Lung (tissue), 12 donors: ENCODE data around the gene GABRG3. TPM values are rescaled to one million over a fixed set of nuclear protein-coding genes. Genes with fewer than 3 reads are reported as not detected.

Experiments
- ATAC-seq: fragments of 200-7000 bp; cut with Tn5 transposase; one replicate; pipeline ENCODE4 v1.9.1; 2020; ENCODE audit warnings: moderate number of reproducible peaks; ENCODE audit not compliant: insufficient read depth, low FRiP score
- DNase-seq, 3 donors: peaks; one replicate each; pipeline ENCODE4 v3.0.0-alpha.2; 2013 to 2017
- H3K27ac ChIP-seq, 2 donors: one replicate each; pipeline ENCODE4 v1.5.1; 2013; ENCODE audit warnings: mild to moderate bottlenecking in 2 of 2, moderate library complexity in 2 of 2, control low read depth in 1 of 2, inconsistent platforms in 1 of 2, low read depth in 1 of 2, low read length in 1 of 2
- H3K27me3 ChIP-seq, 3 donors: one replicate each; pipeline ENCODE4 v1.5.1; 2013; ENCODE audit warnings: low read length in 2 of 3; ENCODE audit not compliant: control insufficient read depth in 3 of 3, insufficient read depth in 3 of 3
- H3K36me3 ChIP-seq, 4 donors: one replicate each; pipeline ENCODE4 v1.5.1; 2013; ENCODE audit warnings: low read length in 4 of 4, mild to moderate bottlenecking in 1 of 4, moderate library complexity in 1 of 4; ENCODE audit not compliant: control insufficient read depth in 4 of 4, insufficient read depth in 4 of 4
- H3K4me1 ChIP-seq, 5 donors: one replicate each; pipeline ENCODE4 v1.5.1; 2013; ENCODE audit warnings: low read length in 5 of 5, mild to moderate bottlenecking in 2 of 5, moderate library complexity in 1 of 5; ENCODE audit not compliant: control insufficient read depth in 5 of 5, insufficient read depth in 5 of 5
- H3K4me3 ChIP-seq: one replicate; pipeline ENCODE4 v1.5.1; 2013; ENCODE audit warnings: mild to moderate bottlenecking, control low read depth, moderate library complexity
- H3K9ac ChIP-seq, 2 donors: one replicate each; pipeline ENCODE4 v1.5.1; 2013; ENCODE audit warnings: low read length in 2 of 2, control low read depth in 1 of 2; ENCODE audit not compliant: insufficient read depth in 1 of 2
- H3K9me3 ChIP-seq, 4 donors: one replicate each; pipeline ENCODE4 v1.5.1; 2013; ENCODE audit warnings: low read length in 3 of 4, mild to moderate bottlenecking in 1 of 4, moderate library complexity in 1 of 4; ENCODE audit not compliant: control insufficient read depth in 4 of 4, insufficient read depth in 3 of 4
- CTCF ChIP-seq: IDR thresholded peaks from 2 replicates; pipeline ENCODE4 v1.5.1; 2012; ENCODE audit warnings: mild to moderate bottlenecking; ENCODE audit errors: control extremely low read depth, extremely low read depth
- WGBS, 2 donors: extraction: QIAGEN DNeasy Blood & Tissue Kit; methylation state at CpG; one replicate each; pipeline ENCODE4 v1.1.7; 2013; 5-methylcytosine and 5-hydroxymethylcytosine counted together
- polyA plus RNA-seq, 2 donors: library from polyadenylated mRNA; stranded (reverse); fragments of 200-250 nt; gene quantifications; one replicate each; pipeline ENCODE4 v1.2.1, GENCODE V29; 2013
- total RNA-seq, 2 donors: library from RNA; depleted of rRNA in 1 of 2; stranded (reverse); fragments of >200 nt in 1 of 2; gene quantifications; one replicate each; pipeline ENCODE4 v1.2.1, GENCODE V29; 2014 to 2021
- donor health status: control.
- donor health status: control.
- donor health status: Bipolar disorder and iron deficiency.
- donor health status: healthy.
- donor health status: DM: yes; HTN: yes; CAD: no.

GABRG3 gene
- total and polyA plus RNA-seq, 4 donors: 16.9 TPM; not detected in 3

- H3K9me3 ChIP-seq: peaks cover 0 to 6% (median 3%) of the 10 kb centered on the region in 4 donors
- ATAC-seq (no peak), DNase-seq (peak in 1 of 3 donors; percentile 34)
- H3K4me3 ChIP-seq: no peak overlapping the region
- no peaks in the 10 kb centered on the region for H3K27me3 ChIP-seq
- no peak overlapping the region for H3K27ac ChIP-seq
- TF ChIP-seq CTCF: no peak
- H3K9ac ChIP-seq: no peak overlapping the region
- 46 to 50% methylated on average over 2 of the region's 2 CpGs for WGBS, 2 donors
- peaks cover 0 to 3% (median 0%) of the 10 kb centered on the region in 5 donors for H3K4me1 ChIP-seq
- peaks cover 0 to 2% (median 0%) of the 10 kb centered on the region in 4 donors for H3K36me3 ChIP-seq
Observed at GRCh38 chr15:27353856-27354255, 382.9 kb downstream of the GABRG3 start.

GRCh38 chr15:27358751-27359434 lies 387.9 kb downstream of the GABRG3 start:
- H3K27me3 ChIP-seq: no peaks in the 10 kb centered on the region

GRCh38 chr15:27359586-27359985 lies 388.6 kb downstream of the GABRG3 start:
- peak in 1 of 3 donors; percentile 24 for DNase-seq
- TF ChIP-seq CTCF: no peak
- ATAC-seq: no peak
- Histone ChIP-seq H3K36me3 (no peaks in the 10 kb centered on the region), H3K4me1 (peaks cover 0 to 16% (median 0%) of the 10 kb centered on the region in 5 donors), H3K4me3 (no peak overlapping the region), H3K27ac (no peak overlapping the region), H3K9ac (no peak overlapping the region), H3K9me3 (no peaks in the 10 kb centered on the region), H3K27me3 (no peaks in the 10 kb centered on the region)
- WGBS, 2 donors: 80 to 85% methylated on average over 7 of the region's 7 CpGs

More at GRCh38 chr15:27358751-27359434, 387.9 kb downstream of the GABRG3 start:
- DNase-seq (peak; percentile 47 to 66 (median 63)), ATAC-seq (no peak)
- Histone ChIP-seq H3K4me1 (peaks cover 0 to 16% (median 0%) of the 10 kb centered on the region in 5 donors), H3K27ac (no peak overlapping the region), H3K9ac (no peak overlapping the region), H3K36me3 (no peaks in the 10 kb centered on the region), H3K9me3 (no peaks in the 10 kb centered on the region), H3K4me3 (no peak overlapping the region)
- peak; percentile 17 for TF ChIP-seq CTCF
- 26 to 29% methylated on average over 19 of the region's 19 CpGs for WGBS, 2 donors
